Amygdala (tissue), 56 donors: Measurements from ENCODE around the gene DAZ2.
"Not testable (repeated sequence)": the region's sequence is repeated elsewhere in the genome, so short reads cannot be mapped to it uniquely, and the experiment has no call there.

Experiments used
- DNase-seq, 56 donors: peaks; one replicate each; lab custom pipeline; 2025; lab: John Stamatoyannopoulos, UW

The DAZ2 gene

DNA sequence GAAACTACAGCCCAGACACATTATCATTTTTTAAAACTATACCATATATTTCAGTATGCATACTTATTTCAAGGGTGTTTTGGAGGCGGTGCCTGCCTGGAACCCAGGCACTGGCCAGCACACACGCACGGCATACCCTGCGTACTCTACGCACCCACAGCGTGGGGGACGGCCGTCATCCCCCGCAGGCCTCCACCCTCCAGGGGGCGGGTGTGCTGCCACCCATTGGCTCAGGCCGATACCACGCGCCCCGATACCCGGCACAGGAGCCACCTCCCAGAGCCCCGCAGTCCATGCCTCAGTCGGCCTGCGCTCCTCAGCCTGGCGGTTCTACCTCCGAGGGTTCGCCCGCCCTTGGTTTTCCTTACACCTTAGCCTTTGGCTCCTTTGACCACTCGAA is at the start of gene DAZ2:
DAZ2 (plus strand) TSS at position 301 of the 400 bp plus-strand sequence. CDS start 208 bp downstream, outside the sequence.
- not testable (repeated sequence) for DNase-seq

DNA sequence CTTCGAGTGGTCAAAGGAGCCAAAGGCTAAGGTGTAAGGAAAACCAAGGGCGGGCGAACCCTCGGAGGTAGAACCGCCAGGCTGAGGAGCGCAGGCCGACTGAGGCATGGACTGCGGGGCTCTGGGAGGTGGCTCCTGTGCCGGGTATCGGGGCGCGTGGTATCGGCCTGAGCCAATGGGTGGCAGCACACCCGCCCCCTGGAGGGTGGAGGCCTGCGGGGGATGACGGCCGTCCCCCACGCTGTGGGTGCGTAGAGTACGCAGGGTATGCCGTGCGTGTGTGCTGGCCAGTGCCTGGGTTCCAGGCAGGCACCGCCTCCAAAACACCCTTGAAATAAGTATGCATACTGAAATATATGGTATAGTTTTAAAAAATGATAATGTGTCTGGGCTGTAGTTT is 20.4 kb upstream of the DAZ2 start, which contains the start of gene DAZ1:
DAZ1 (minus strand) TSS at position 101 of the 400 bp plus-strand sequence. CDS start 208 bp downstream, outside the sequence.
- DNase-seq: not testable (repeated sequence)

DNA sequence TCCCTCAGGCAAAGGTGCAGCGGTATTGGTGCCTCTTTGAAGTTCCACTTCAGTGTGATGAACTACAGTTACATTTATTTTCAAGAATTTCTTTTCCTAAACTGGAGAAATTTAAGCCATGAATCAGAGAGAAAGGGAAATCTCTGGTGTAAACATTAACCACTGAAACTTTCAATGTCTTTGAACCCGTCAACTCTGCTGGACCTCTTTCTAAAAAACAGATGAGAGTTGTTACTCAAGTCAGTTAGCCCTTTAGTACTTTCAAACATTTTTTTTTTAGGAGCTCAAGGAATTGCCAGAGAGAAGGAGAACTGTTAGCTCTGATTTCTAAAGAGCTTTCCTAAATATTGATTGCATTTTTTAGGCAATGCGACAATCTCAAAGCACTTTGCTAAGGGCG is 11.9 kb upstream of the DAZ2 start:
- not testable (repeated sequence) for DNase-seq

DNA sequence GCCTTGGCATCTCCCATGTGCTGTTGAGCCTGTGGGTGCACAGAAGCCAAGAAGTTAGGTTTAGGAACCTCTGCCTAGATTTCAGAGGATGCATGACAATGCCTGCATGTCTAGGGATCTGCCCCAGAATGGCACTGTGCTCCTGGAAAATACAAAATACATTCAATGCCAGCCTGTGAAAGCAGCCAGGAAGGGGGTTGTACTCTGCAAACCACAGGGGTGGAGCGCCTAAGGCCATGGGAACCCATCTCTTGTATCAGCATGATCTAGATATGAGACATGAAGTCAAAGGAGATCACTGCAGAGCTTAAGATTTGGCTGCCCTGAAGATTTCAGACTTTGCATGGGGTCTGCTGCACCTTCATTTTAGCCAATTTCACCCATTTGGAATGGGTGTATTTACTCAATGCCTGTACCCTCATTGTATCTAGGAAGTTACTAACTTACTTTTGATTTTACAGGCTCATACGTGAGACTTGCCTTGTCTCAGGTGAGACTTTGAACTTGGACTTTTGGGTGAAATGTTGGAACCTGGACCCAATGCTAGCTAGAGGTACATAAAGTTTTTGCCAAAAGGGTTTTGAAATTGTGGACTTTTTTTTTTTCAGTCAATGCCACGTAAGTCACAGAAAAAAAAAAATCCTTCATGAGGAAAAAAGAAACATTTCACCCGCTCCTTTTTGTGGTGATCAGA is 9.4 kb upstream of the DAZ2 start:
- DNase-seq: not testable (repeated sequence)

DNA sequence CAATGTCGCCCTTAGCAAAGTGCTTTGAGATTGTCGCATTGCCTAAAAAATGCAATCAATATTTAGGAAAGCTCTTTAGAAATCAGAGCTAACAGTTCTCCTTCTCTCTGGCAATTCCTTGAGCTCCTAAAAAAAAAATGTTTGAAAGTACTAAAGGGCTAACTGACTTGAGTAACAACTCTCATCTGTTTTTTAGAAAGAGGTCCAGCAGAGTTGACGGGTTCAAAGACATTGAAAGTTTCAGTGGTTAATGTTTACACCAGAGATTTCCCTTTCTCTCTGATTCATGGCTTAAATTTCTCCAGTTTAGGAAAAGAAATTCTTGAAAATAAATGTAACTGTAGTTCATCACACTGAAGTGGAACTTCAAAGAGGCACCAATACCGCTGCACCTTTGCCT is 8.7 kb upstream of the DAZ2 start:
- not testable (repeated sequence) for DNase-seq
